A549 (cell line): ENCODE data around the gene DCLK2. TPM values are rescaled to one million over a fixed set of nuclear protein-coding genes. Genes with fewer than 3 reads are reported as not detected.
A peak's percentile ranks its signal among the peaks of the same experiment; 100 is the strongest.

ENCODE experiments used
- ATAC-seq, 2 experiments: fragments of 200-7000 bp in 1 of 2; fragments of >200 bp in 1 of 2; cut with Nextera tagmentation in 1 of 2; cut with Tn5 transposase in 1 of 2; 3 replicates each; pipeline versions ENCODE4 v1.8.0 to v1.9.1; 2018 to 2020; ENCODE audit warnings: mild to moderate bottlenecking in 1 of 2, moderate library complexity in 1 of 2
- CTCF ChIA-PET: fragments of 300-600 bp; sonication (Branson Sonifier 250); formaldehyde crosslinking; extraction: SDS; loops from one replicate; lab custom pipeline; 2021; ENCODE audit warnings: antibody characterized with exemption, inconsistent platforms; lab: Yijun Ruan, JAX
- POLR2A ChIA-PET: fragments of 350-600 bp; formaldehyde crosslinking; extraction: SDS; loops from one replicate; lab custom pipeline; 2021; ENCODE audit warnings: antibody characterized with exemption, inconsistent platforms; lab: Yijun Ruan, JAX
- DNase-seq, 2 experiments: peaks; one replicate each; pipeline versions ENCODE4 v3.0.0 to v3.0.0-alpha.2; 2011 to 2016; ENCODE audit warnings: low read depth in 1 of 2, low spot score in 1 of 2
- FAIRE-seq: peaks from 2 replicates; lab custom pipeline; 2011; peaks lifted over from hg19 to GRCh38; lab: Jason Lieb, UNC
- H3K27ac ChIP-seq, 2 experiments: fragments of >200 bp; sonication (Bioruptor Twin); formaldehyde crosslinking; 3 replicates each; pipeline ENCODE4 v1.5.1; 2016 to 2017
- H3K4me1 ChIP-seq: fragments of >200 bp; sonication (Bioruptor Twin); formaldehyde crosslinking; 3 replicates; pipeline ENCODE4 v1.6.1; 2016
- H3K4me2 ChIP-seq: fragments of >200 bp; sonication (Bioruptor Twin); formaldehyde crosslinking; 3 replicates; pipeline ENCODE4 v1.6.1; 2016
- H3K4me3 ChIP-seq: fragments of >200 bp; sonication (Bioruptor Twin); formaldehyde crosslinking; 3 replicates; pipeline ENCODE4 v1.5.1; 2016
- H3K9me3 ChIP-seq: fragments of >200 bp; sonication (Bioruptor Twin); formaldehyde crosslinking; 3 replicates; pipeline ENCODE4 v1.6.1; 2016
- BHLHE40 ChIP-seq: IDR thresholded peaks from 2 replicates; pipeline ENCODE4 v1.6.1; 2012; ENCODE audit warnings: low read depth, low read length, inconsistent platforms
- CEBPB ChIP-seq, 2 experiments: fragments of >200 bp in 1 of 2; sonication (Bioruptor Twin) in 1 of 2; formaldehyde crosslinking in 1 of 2; IDR thresholded peaks; 2 replicates each; pipeline ENCODE4 v1.6.1; 2012 to 2016
- CTCF ChIP-seq: fragments of >200 bp; sonication (Bioruptor Twin); formaldehyde crosslinking; IDR thresholded peaks from 3 replicates; pipeline ENCODE4 v1.5.1; 2016
- EHF ChIP-seq: fragments of 250-450 bp; sonication (Bioruptor Pico); IDR thresholded peaks from 2 replicates; pipeline ENCODE4 v1.5.0; 2020; ENCODE audit warnings: mild to moderate bottlenecking
- ESRRA ChIP-seq: fragments of 150-350 bp; IDR thresholded peaks from 2 replicates; pipeline ENCODE4 v1.6.1; 2014; ENCODE audit warnings: mild to moderate bottlenecking, low read length, borderline replicate concordance
- FOSL2 ChIP-seq, 2 experiments: fragments of 450-650 bp in 1 of 2; fragments of >200 bp in 1 of 2; sonication (Bioruptor Twin) in 1 of 2; formaldehyde crosslinking; IDR thresholded peaks; 2 replicates each; pipeline versions ENCODE4 v1.5.0 to v1.6.1; 2016 to 2020; ENCODE audit warnings: mild to moderate bottlenecking in 1 of 2, moderate library complexity in 1 of 2
- HEYL ChIP-seq: fragments of 250-450 bp; sonication (Bioruptor Pico); IDR thresholded peaks from 2 replicates; pipeline ENCODE4 v1.8.0; 2021; ENCODE audit warnings: mild to moderate bottlenecking, moderate library complexity
- HOXB13 ChIP-seq: fragments of 250-450 bp; sonication (Bioruptor Pico); IDR thresholded peaks from 2 replicates; pipeline ENCODE4 v1.5.0; 2020; ENCODE audit warnings: low read depth, mild to moderate bottlenecking, moderate library complexity
- HOXB5 ChIP-seq: fragments of 250-450 bp; sonication (Bioruptor Pico); IDR thresholded peaks from 2 replicates; pipeline ENCODE4 v1.5.0; 2020; ENCODE audit warnings: mild to moderate bottlenecking, moderate library complexity
- JUNB ChIP-seq: fragments of >200 bp; sonication (Bioruptor Twin); formaldehyde crosslinking; IDR thresholded peaks from 2 replicates; pipeline ENCODE4 v1.6.1; 2016
- KDM5A ChIP-seq: fragments of 200-600 bp; sonication (generic); IDR thresholded peaks from 2 replicates; pipeline ENCODE4 v1.6.1; 2016; ENCODE audit warnings: antibody characterized with exemption, mild to moderate bottlenecking
- MAX ChIP-seq: IDR thresholded peaks from 2 replicates; pipeline ENCODE4 v1.6.1; 2012
- MAZ ChIP-seq: fragments of 150-350 bp; IDR thresholded peaks from 2 replicates; pipeline ENCODE4 v1.6.1; 2014; ENCODE audit warnings: antibody characterized with exemption, low read depth, low read length, borderline replicate concordance
- MYC ChIP-seq: IDR thresholded peaks from 2 replicates; pipeline ENCODE4 v1.6.1; 2012; ENCODE audit warnings: mild to moderate bottlenecking, inconsistent platforms, low read length, improper control_type of control experiment, borderline replicate concordance
- NFE2L2 ChIP-seq: fragments of 150-350 bp; conservative IDR thresholded peaks from 2 replicates; pipeline ENCODE4 v1.6.1; 2014; ENCODE audit warnings: low read length
- NPAS2 ChIP-seq: fragments of 250-450 bp; sonication (Bioruptor Pico); IDR thresholded peaks from 2 replicates; pipeline ENCODE4 v1.8.0; 2022; ENCODE audit warnings: mild to moderate bottlenecking, moderate library complexity, borderline replicate concordance
- POLR2AphosphoS2 ChIP-seq: conservative IDR thresholded peaks from 2 replicates; pipeline ENCODE4 v1.6.1; 2012; ENCODE audit warnings: low read length, improper control_type of control experiment, inconsistent platforms
- RAD21 ChIP-seq, 2 experiments: fragments of >200 bp in 1 of 2; sonication (Bioruptor Twin) in 1 of 2; formaldehyde crosslinking in 1 of 2; IDR thresholded peaks in 1 of 2; conservative IDR thresholded peaks in 1 of 2; 2 replicates in 1 of 2; 3 replicates in 1 of 2; pipeline ENCODE4 v1.6.1; 2012 to 2018; ENCODE audit warnings: inconsistent platforms in 1 of 2
- RCOR1 ChIP-seq: fragments of 150-350 bp; IDR thresholded peaks from 2 replicates; pipeline ENCODE4 v1.6.1; 2014; ENCODE audit warnings: antibody characterized with exemption, low read length, low read depth
- RFX5 ChIP-seq: fragments of 450-650 bp; IDR thresholded peaks from 2 replicates; pipeline ENCODE4 v1.7.1; 2014; ENCODE audit warnings: antibody characterized with exemption, mild to moderate bottlenecking, moderate library complexity
- SMC3 ChIP-seq: fragments of >200 bp; sonication (Bioruptor Twin); formaldehyde crosslinking; IDR thresholded peaks from 3 replicates; pipeline ENCODE4 v1.6.1; 2018; ENCODE audit warnings: inconsistent platforms
- TFCP2L1 ChIP-seq: fragments of 250-450 bp; sonication (Bioruptor Pico); IDR thresholded peaks from 2 replicates; pipeline ENCODE4 v1.5.0; 2021; ENCODE audit warnings: mild to moderate bottlenecking
- TP53 ChIP-seq: fragments of 250-450 bp; sonication (Bioruptor Pico); IDR thresholded peaks from 2 replicates; pipeline ENCODE4 v1.5.0; 2021; ENCODE audit warnings: mild to moderate bottlenecking, moderate library complexity
- WGBS: methylation state at CpG from one replicate; pipeline ENCODE4 v1.1.6; 2017; ENCODE audit errors: missing lambda C conversion rate; 5-methylcytosine and 5-hydroxymethylcytosine counted together
- polyA plus RNA-seq, 4 experiments: library from polyadenylated mRNA; depleted of rRNA in 3 of 4; stranded (reverse); fragments of >200 nt; fragmentation: RNase III in 1 of 4; extraction: RNeasy Plus Mini Kit Qiagen cat#74134 plus additional on column Dnase treatment in 1 of 4; gene quantifications; 2 replicates in 3 of 4; 3 replicates in 1 of 4; pipeline ENCODE4 v1.2.3, GENCODE V29; 2011 to 2017

The DCLK2 gene
- polyA plus RNA-seq, 2 of the 4 experiments (the other 2 are of a cell fraction) = 8.1 to 11.6 TPM

GRCh38 chr4:150242820-150243458 lies 164.7 kb downstream of the DCLK2 start:
- ATAC-seq (peak; percentile 47 to 70; a peak in 3 of 6 replicates), FAIRE-seq (no peak)
- TF ChIP-seq TFCP2L1 (CRISPR knock-in tag) (no peak), SMC3 (peak; percentile 72), RAD21 (conservative IDR thresholded peaks at IDR 0.05 in 1 of 2, IDR thresholded peaks at IDR 0.05 in 1 of 2) (peak; percentile 79 to 81), CTCF (peak; percentile 75), NFE2L2 (no peak), NPAS2 (CRISPR knock-in tag) (no peak)
- TF ChIP-seq, all 56 proteins: peak for 3
- peaks cover 41% of the 10 kb centered on the region for H3K4me1 ChIP-seq
- ChIA-PET CTCF (interaction anchor here (0.6 to 3.7 kb wide), 38 partner anchors 9 to 941 kb away, joined by 3 to 40 read pairs (median 4); no protein-coding TSS in a partner anchor), POLR2A (interaction anchor here (1.8 kb wide), 1 partner anchor 18 kb away, joined by 7 read pairs; no protein-coding TSS in a partner anchor)
- 45% methylated on average over 6 of the region's 6 CpGs for WGBS
- H3K4me2 ChIP-seq = no peak overlapping the region
- H3K4me3 ChIP-seq = no peak overlapping the region
- H3K27ac ChIP-seq = peak overlapping the region; percentile 10 to 73; a peak in 4 of 6 replicates
- peak; percentile 19 to 37 for DNase-seq
- H3K9me3 ChIP-seq = no peaks in the 10 kb centered on the region

GRCh38 chr4:150243932-150244331 lies 165.7 kb downstream of the DCLK2 start:
- DNase-seq (no peak), FAIRE-seq (no peak), ATAC-seq (no peak)
- peak overlapping the region; percentile 25 to 63; a peak in 4 of 6 replicates for H3K27ac ChIP-seq
- TF ChIP-seq CTCF = no peak
- no peak for TF ChIP-seq RCOR1
- no peak for TF ChIP-seq TP53 (CRISPR knock-in tag)
- no peak for TF ChIP-seq JUNB
- no peak for TF ChIP-seq RFX5
- no peak for TF ChIP-seq ESRRA
- TF ChIP-seq MAX = no peak
- TF ChIP-seq CEBPB (IDR thresholded peaks at IDR 0.05) = no peak
- no peak for TF ChIP-seq FOSL2 (IDR thresholded peaks at IDR 0.05)
- no peak for TF ChIP-seq FOSL2 (CRISPR knock-in tag; IDR thresholded peaks at IDR 0.05)
- TF ChIP-seq HOXB5 (CRISPR knock-in tag) = no peak
- TF ChIP-seq HOXB13 (CRISPR knock-in tag) = no peak
- no peak for TF ChIP-seq EHF (CRISPR knock-in tag)
- no peak for TF ChIP-seq BHLHE40
- no peak for TF ChIP-seq MAZ
- no peak for TF ChIP-seq HEYL
- no peak for TF ChIP-seq POLR2AphosphoS2
- no peak for TF ChIP-seq MYC
- no peak for TF ChIP-seq KDM5A
- no peaks in the 10 kb centered on the region for H3K9me3 ChIP-seq
- ChIA-PET CTCF (interaction anchor here (0.7 to 3.7 kb wide), 18 partner anchors 9 to 620 kb away, joined by 3 to 40 read pairs (median 6); no protein-coding TSS in a partner anchor), POLR2A (interaction anchor here (1.8 kb wide), 1 partner anchor 19 kb away, joined by 7 read pairs; no protein-coding TSS in a partner anchor)
- 50% methylated on average over 2 of the region's 2 CpGs for WGBS
- H3K4me3 ChIP-seq = no peak overlapping the region
- peak overlapping the region; percentile 67 for H3K4me2 ChIP-seq
- peaks cover 31% of the 10 kb centered on the region for H3K4me1 ChIP-seq
